GM21515 (cell line): ENCODE data around the gene G6PC1.

Experiments used
- ATAC-seq: cut with Tn5 transposase; IDR thresholded peaks from one replicate; pipeline ENCODE4 v1.9.1; 2021; ENCODE audit not compliant: unreplicated experiment

The G6PC1 gene

DNA sequence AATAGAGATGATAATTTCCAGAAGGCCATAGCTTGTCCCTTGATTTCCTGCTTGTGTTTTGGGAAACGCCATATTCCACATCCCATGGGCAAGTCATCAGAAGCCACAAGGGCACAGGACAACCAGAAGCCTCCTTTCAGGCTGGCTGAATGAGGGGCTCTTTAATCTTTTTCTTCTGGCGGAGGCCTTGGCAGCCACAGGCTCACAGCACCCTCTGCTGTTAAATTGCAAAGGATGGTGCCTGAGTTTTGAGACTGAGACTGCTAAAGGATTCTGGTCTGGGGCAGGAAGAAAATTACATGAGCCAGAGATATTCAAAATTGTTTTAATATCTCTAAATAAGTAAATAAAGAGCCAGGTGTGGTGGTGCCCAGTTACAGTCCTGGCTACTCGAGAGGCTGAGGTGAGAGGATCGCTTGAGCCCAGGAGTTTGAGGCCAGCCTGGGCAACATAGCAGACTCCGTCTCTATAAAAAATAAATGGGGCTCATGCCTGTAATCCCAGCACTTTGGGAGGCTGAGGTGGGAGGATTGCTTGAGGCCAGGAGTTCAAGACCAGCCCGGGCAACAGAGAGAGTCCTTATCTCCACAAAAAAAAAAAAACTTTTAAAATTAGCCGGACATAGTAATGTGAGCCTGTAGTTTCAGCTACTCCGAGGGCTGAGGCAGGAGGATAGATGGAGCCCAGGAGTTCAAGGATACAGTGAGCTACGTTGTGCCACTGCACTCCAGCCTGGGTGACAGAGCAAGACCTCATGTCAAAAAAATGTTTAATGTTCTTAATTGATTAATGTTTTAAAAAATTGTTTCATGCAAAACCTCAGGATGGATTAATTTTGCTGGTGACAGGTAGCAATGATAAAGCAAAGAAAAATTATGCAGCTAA lies 37.4 kb downstream of the G6PC1 start:
- ATAC-seq: no peak

GRCh38 chr17:42944211-42944610 lies 43.6 kb downstream of the G6PC1 start:
- ATAC-seq: no peak

GRCh38 chr17:42946812-42947211 lies 46.2 kb downstream of the G6PC1 start:
- ATAC-seq: no peak

DNA sequence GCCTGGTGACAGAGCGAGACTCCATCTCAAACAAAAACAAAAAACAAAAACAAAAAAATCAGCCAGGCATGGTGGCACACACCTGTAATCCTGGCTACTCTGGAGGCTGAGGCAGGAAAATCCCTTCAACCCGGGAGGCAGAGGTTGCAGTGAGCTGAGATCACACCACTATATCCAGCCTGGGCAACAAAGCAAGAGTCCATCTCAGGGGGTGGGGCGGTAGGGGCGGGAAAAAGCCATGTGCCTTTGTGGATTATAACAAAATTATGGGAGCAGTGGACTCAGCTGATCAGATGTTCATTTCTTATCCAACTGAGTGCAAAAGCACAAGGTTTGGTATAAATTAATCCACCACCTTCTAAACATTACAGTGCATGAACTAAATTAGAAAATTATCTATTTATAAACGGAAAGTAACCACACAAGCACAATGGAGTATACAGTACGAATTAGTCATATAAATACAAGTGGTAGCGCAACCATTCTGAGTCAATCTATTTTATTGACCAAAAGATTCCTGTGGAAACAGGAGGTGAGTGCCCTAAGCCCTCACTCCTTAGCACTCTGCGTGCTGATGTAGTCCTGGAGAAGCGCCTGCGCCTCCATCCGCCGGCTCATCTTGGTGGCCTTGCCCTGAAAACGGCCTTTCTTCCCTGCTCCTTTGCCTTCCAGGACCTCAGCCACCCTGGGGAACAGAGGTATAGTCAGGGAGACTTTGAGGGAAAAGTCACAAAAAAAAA lies 49.6 kb downstream of the G6PC1 start:
- no peak for ATAC-seq
